GM18870 (cell line): ENCODE results near the gene SRPK1.
"Not testable (repeated sequence)": the region's sequence is repeated elsewhere in the genome, so short reads cannot be mapped to it uniquely, and the experiment has no call there.

Experiments
- ATAC-seq: cut with Tn5 transposase; IDR thresholded peaks from one replicate; pipeline ENCODE4 v1.9.1; 2021; ENCODE audit warnings: moderate library complexity; ENCODE audit not compliant: unreplicated experiment

The SRPK1 gene

DNA sequence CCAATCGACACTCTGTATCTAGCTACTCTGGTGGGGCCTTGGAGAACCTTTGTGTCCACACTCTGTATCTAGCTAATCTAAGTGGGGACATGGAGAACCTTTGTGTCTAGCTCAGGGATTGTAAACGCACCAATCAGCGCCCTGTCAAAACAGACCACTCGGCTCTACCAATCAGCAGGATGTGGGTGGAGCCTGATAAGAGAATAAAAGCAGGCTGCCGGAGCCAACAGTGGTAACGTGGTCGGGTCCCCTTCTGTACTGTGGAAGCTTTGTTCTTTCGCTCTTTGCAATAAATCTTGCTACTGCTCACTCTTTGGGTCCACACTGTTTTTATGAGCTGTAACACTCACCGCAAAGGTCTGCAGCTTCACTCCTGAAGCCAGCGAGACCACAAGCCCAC is 11.0 kb upstream of the SRPK1 start:
- not testable (repeated sequence) for ATAC-seq

DNA sequence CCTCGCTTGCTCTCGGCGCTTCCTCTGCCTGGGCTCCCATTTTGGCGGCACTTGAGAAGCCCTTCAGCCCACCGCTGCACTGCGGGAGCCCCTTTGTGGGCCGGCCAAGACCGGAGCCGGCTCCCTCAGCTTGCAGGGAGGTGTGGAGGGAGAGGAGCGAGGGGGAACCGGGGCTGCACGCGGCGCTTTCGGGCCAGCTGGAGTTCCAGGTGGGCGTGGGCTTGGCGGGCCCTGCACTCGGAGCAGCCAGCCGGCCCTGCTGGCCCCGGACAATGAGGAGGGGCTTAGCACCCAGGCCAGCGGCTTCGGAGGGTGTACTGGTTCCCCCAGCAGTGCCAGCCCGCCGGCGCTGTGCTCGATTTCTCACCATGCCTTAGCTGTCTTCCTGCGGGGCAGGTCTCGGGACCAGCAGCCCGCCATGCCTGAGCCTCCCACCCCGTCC is 10.2 kb upstream of the SRPK1 start:
- ATAC-seq = no peak

DNA sequence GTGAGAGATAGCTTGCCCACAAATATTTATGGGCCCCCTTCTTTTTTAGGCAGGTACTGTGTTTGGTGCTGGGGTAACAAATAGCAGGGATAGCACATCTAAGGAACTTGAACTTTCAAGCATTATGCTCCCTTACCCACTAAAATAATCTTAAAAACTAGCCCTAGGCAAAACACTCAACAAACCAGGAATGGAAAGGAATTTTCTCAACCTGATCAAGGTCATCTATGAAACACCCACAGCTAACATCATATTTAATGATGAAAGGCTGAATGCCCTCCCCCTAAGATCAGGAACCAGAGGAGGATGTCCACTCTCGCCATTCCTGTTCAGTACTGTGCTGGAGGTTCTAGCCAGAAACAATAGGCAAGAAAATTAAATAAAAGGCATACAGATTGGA is 8.7 kb upstream of the SRPK1 start:
- no peak for ATAC-seq

DNA sequence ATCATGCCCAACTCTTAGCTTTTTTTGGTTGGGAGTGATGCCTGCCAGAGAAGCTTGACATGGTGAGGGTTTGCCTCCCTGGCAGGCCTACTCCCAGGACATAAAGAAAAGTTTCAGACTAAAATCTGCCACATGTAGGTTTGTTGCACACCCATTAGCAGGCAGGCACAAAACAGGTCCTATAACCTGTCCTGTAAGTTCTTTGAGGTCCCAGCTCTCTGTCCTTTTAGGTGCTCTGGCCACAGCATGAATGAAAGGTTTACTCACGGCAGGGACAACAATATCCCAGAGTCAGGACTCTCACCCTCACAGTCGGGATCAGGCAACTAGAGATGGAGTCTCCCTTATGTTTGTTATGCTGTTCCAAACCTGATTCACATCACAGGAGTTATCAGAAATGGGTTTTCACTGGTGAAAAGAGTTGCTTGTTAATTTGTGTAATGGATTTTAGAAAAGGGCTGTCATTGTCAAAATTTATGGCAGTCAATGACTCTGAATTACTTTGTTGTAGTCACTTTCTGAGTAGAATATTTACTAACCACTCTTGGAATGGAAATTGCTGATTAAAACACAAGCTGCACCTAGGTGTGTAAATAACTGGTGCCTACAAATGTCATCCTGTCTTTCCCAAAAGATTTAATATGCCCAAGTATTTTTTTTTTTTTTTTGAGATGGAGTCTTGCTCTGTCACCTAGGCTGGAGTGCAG is 5.8 kb upstream of the SRPK1 start:
- no peak for ATAC-seq

DNA sequence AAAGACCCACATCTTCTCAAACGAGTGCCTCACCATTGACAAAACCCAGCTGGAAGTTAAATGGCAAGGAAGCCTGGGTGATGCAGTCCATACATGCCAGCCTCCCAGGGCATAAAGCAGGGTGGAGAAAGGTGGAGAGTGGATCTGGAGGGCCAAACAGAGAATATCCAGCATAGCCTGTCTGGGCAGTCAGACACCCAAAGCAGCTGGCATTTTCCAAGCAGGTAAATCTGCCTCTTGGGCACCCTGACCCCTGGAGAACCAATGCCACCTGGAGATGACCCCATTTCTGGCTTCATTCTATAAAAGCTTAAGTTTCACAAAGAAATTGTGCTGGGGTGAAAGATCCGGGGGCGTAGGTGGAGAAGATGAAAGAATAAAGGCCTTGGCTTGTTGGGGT is 5.1 kb upstream of the SRPK1 start:
- ATAC-seq = no peak

DNA sequence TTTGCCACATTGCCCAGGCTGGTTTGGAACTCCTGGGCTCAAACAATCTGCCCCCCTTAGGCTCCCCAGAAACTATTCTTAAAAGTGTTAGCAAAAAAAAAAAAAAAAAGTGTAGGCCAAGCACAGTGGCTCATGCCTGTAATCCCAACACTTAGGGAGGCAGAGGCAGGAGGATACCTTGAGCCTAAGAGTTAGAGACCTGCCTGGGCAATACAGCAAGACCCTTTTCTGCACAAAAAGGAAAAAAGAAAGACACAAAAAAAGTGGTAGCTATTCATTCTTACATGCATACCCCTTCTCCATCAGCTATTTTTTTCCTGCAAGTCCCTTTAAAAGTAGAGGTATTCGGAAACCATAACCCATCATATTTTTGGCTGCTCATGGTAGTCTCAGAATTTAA is 3.2 kb upstream of the SRPK1 start:
- ATAC-seq = no peak

DNA sequence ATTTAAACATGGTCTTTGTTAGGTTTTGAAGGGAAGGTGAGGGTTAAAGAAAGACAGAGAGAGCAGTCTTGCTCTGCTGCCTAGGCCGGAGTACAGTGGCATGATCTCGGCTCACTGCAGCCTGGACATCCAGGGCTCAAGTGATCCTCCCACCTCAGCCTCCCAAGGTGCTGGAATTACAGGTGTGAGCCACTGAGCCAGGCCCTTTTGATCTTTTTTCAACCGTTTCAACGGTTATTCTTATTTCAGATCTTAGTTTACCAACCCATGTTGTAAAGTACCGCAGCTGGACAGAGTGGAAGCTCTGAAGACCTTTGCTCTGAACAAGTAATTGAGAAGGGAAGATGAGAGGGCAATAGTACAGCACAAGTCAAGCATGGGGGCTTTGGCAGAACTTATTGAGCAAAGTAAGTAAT is 1.2 kb upstream of the SRPK1 start:
- no peak for ATAC-seq

DNA sequence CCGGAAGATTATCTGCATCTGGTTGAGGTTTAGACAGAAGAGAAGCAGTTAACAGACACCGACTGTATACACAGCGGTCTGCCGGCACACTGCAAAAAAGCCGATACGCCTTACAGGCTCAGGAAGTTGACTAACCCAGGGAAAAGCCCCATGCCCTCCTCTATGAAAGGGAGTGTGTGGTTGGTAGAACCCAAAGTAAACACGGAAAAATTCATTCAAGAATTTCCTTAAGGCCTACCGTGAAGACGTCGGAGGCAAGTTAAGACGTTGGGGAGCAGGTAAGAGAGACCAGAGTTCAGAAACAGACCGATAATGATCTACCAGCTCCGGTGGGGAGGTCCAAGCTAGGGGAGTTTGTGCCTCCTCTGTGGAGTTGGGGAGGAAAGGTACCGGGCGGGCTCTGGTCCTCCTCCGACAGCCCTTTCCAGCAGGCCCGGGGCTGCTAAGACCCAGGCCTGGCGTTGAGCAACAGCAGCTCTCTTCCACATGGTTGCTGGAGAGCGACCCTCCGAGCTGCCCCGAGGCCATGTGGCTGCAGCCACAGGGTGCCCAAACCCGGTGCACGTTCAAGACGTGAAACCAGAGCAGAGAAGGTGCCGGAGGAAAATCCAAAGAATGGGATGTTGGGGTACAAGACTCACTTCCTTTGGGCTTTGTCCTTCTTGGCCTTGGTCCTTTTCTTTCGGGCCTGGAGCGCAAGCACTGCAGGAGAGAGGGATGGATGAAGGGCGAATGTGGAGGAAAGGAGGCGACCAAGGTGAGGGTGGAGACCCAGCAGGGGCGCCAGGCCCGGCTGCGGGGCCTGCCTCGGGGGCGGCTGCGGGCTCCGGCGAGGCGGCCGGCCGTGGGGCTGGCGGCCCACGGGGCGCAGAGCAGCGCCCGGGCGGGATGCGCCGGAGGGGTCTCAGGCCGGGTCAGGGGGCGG is 809 bp downstream of the SRPK1 start:
- no peak for ATAC-seq

DNA sequence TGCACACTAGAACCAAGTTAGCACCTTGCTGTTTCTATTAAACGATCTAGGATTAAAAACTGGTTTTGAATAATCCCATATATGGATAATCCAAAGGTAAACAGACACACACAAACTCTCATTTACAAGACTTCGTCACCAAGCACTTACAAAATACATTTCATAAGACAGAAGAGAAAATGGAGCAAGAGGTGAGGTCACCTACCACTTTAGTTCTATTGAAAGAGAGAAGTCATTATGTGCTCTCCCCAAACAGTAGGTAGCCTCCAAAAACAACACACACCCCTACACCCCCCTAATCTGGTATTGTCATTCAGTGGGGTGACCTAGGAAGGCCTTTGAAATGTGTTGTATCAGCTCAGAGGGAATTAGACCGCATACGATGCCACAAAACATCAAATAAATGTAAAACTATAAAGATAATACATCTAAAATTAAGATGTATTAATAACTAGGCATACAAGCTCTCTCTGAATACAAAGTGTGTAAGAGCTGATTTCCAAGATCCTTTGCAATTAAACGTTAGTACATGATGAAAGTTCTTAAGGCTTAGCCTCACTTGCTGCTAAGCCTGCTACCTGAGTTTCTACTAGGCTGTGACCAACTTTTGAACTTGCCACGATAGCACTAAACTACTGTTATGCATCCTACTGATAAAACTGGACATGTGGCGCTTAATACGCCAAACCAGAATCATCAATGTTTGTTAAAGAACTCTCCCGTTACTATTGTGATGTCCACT is 1.6 kb downstream of the SRPK1 start:
- no peak for ATAC-seq

DNA sequence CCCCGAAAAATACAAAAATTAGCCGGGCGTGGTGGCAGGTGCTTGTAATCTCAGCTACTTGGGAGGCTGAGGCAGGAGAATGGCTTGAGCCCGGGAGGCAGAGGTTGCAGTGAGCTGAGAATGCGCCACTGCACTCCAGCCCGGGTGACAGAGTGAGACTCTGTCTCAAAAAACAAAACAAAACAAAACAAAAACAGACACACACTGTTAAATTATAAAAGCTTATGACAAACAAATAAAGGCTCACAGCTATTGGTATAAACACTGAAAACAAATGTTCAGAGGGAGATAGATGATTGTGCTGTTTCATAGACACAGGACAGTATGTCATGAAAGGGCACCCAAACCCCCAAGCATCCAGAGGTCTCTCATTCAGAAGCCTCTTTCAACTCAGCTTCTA is 4.0 kb downstream of the SRPK1 start:
- not testable (repeated sequence) for ATAC-seq

DNA sequence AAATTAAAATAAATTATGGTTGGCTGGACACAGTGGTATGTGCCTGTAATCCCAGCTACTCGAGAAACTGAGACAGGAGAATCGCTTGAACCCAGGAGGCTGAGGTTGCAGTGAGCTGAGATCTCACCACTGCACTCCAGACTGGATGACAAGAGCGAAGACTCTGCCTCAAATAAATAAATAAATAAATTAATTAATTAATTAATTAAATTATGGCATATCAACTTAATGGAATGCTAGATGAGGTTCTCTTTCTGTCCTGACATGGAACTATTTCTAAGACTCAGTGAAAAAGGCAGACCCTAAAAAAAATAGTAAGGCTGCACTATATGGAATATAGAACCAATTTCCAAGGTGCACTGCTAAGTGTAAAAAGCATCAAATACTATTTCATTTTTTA is 4.8 kb downstream of the SRPK1 start:
- no peak for ATAC-seq

DNA sequence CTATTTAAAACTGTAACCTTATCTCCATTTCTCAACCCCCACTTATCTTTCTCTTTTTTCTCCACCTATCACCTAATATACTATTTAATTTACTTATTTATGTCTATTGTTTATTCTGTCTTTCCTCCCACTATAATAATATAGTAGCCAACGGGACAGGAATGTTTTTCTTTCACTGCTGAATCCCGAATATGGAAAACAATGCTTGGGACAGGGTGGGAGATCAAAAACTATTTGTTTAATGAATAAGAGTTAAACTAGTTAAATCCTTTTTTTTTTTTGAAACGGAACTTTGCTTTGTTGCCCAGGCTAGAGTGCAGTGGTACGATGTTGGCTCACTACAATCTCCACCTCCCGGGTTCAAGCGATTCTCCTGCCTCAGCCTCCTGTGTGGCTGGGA is 6.4 kb downstream of the SRPK1 start:
- ATAC-seq = no peak

DNA sequence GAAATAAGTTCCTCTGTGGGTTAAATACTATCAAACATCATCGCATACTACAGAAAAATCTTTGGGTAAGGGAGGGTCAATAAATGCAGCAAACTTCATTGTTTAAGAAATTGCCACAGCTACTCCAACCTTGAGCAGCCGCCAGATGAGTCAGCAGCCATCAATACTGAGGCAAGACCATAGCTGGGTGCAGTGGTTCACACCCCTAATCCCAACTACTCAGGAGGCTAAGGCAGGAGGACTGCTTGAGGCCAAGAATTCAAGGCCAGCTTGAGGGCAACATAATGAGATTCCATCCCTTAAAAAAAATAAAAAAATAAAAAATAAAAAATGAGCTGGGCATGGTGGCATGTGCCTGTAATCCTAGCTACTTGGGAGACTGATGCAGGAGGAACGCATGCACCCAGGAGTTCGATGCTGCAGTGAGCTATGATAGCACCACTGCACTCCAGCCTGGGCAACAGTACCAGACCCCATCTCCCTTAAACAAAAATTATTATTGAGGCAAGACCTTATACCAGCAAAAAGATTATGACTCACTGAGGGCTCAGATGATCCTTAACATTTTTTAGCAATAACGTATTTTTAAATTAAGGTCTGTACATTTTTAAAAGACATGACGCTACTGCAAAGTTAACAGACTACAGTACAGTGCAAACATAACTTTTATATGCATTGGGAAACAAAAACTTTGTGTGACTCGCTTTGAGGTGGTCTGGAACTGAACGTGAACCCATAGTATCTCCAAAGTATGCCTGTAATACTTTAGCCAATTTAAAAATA is 8.8 kb downstream of the SRPK1 start:
- ATAC-seq = no peak

DNA sequence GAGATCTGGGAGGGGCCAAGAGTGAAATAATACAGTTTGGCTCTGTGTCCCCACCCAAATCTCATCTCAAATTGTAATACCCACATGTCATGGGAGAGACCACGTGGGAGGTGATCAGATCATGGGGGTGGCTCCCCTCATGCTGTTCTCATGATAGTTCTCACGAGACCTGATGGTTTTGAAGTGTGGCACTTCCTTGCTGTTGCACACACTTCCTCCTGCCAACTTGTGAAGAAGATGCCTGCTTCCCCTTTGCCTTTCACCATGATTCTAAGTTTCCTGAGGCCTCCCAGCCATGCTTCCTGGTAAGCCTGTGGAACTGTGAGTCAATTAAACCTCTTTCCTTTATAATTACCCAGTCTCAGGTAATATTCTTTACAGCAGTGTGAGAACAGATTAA is 11.3 kb downstream of the SRPK1 start:
- not testable (repeated sequence) for ATAC-seq

DNA sequence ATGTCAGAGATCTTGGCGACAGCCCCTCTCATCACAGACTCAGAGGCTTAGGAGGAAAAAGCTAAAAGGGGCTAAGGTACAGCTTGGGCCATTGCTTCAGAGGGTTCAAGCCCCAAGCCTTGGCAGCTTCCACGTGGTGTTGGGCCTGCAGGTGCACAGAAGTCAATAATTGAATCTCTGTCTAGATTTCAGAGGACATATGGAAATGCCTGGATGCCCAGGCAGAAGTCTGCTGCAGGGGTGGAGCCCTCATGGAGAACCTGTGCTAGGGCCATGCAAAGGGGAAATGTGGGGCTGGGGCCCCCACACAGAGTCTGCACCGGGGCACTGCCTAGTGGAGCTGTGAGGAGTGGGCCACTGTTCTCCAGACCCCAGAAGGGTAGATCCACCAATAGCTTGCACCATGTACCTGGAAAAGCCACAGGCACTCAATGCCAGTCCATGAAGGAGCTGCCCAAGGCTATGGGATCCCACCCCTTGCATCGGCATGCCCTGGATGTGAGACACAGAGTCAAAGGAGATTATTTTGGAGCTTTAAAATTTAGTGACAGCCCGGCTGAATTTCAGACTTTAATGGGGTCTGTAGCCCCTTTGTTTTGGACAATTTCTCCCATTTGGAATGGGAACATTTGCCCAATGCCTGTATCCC is 12.0 kb downstream of the SRPK1 start:
- ATAC-seq = not testable (repeated sequence)

DNA sequence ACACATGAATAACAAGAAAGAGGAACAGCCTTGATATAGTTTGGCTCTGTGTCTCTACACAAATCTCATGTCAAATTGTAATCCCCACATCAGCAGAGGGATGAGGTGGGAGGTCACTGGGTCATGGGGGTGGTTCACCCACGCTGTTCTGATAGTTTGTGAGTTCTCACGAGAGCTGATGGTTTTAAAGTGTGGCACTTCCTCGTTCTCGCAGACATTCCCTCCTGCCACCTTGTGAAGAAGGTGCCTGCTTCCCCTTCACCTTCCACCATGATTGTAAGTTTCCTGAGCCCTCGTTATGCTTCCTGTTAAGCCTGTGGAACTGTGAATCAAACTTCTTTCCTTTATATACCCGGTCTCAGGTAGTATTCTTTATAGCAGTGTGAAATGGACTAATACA is 13.1 kb downstream of the SRPK1 start:
- ATAC-seq = no peak

DNA sequence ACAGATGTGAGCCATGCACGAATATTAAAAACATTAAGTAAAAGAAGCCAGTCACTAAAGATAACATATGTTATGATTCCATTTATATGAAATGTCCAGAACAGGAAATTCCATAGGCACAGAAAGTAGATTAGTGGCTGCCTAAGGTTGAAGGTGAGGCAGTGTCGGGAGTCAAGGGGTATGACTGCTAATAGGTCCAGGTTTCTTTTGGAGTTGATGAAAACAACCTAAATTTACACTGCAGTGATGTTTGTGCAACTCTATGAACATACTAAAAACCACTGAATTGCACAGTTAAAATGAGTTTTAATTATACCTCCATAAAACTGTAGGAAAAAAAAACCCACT is 14.4 kb downstream of the SRPK1 start:
- ATAC-seq = no peak

DNA sequence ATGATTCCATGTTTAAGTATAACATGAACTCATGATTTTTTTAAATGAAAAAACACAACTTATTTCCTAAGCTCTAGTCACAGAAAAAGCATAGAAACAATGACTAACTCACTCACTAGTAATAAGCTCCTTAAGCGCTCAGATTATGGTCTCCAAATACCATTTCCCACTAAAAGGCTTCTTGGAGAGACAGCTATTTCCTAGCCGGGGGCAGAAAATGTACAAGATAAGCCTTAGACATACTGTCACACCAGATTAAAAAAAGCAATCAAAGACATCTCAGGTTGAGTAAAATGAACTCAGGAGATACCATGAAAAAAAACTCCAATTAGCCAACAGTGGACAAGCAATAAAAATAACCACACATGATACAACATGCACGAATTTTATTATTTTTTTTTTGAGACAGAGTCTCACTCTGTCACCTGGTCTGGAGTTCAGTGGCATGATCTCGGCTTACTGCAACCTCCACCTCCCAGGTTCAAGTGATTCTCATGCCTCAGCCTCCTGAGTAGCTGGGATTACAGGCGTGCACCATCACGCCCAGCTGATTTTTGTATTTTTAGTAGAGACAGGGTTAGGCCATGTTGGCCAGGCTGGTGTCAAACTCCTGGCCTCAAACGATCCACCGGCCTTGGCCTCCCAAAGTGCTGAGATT is 14.9 kb downstream of the SRPK1 start:
- ATAC-seq = no peak

DNA sequence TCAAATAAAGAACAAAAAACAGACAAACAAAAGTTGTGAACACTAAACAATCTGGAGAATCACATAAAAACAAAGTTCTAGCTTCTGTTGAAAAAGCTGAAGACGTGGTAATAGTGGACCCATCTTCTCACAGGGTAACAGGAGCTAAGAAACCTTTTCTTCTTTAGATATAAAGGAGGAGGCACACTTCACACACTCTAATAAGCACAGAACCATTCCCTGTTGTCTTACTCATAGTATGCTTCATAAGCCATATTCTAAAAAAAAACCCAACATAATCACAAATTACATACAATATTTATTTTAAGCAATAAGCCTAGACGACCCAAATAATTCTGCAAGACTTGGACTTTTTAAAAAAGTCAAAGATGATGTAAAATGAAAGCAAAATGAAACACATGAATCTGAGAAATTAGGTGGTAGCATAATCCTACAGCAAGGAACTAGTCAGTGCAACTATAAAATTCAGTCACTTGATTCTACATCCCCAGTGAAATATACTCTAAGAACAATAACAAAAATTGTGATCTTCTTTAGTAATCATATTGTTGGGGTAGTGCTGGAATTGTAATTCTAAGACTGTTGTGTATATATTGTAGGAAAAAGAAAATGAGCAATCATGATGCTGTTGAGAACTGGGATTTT is 15.6 kb downstream of the SRPK1 start:
- no peak for ATAC-seq
